Liver (tissue), 9 donors: ENCODE results near the gene LHFPL2. TPM values are rescaled to one million over a fixed set of nuclear protein-coding genes. Genes with fewer than 3 reads are reported as not detected.

Experiments
- DNase-seq: peaks from one replicate; pipeline ENCODE4 v3.0.0-alpha.2; 2017; ENCODE audit warnings: low spot score
- H3K27ac ChIP-seq, 2 donors: one replicate each; pipeline ENCODE4 v1.7.0; 2013; ENCODE audit warnings: inconsistent platforms in 2 of 2, low read length in 2 of 2, control low read depth in 1 of 2, low read depth in 1 of 2, mild to moderate bottlenecking in 1 of 2
- H3K27me3 ChIP-seq, 4 donors: one replicate each; pipeline versions ENCODE4 v1.6.1 to v1.7.0; 2013; ENCODE audit warnings: low read length in 3 of 4, inconsistent platforms in 1 of 4, mild to moderate bottlenecking in 1 of 4, moderate library complexity in 1 of 4; ENCODE audit not compliant: control insufficient read depth in 4 of 4, insufficient read depth in 4 of 4
- H3K36me3 ChIP-seq, 4 donors: one replicate each; pipeline versions ENCODE4 v1.6.1 to v1.7.0; 2013; ENCODE audit warnings: low read length in 3 of 4, mild to moderate bottlenecking in 3 of 4, low read depth in 1 of 4, moderate library complexity in 1 of 4; ENCODE audit not compliant: control insufficient read depth in 4 of 4, insufficient read depth in 3 of 4
- H3K4me1 ChIP-seq, 4 donors: one replicate each; pipeline versions ENCODE4 v1.6.1 to v1.7.0; 2013; ENCODE audit warnings: low read length in 3 of 4, mild to moderate bottlenecking in 3 of 4, moderate library complexity in 1 of 4; ENCODE audit not compliant: control insufficient read depth in 4 of 4, insufficient read depth in 4 of 4
- H3K4me3 ChIP-seq, 3 donors: one replicate each; pipeline versions ENCODE4 v1.6.1 to v1.7.0; 2013; ENCODE audit warnings: low read length in 3 of 3, control low read depth in 1 of 3, low read depth in 1 of 3, mild to moderate bottlenecking in 1 of 3
- H3K9ac ChIP-seq, 2 donors: one replicate each; pipeline ENCODE4 v1.7.0; 2013; ENCODE audit warnings: low read length in 2 of 2, mild to moderate bottlenecking in 2 of 2, moderate library complexity in 2 of 2, control low read depth in 1 of 2, low read depth in 1 of 2
- H3K9me3 ChIP-seq, 4 donors: one replicate each; pipeline versions ENCODE4 v1.6.1 to v1.7.0; 2013; ENCODE audit warnings: low read length in 3 of 4; ENCODE audit not compliant: control insufficient read depth in 4 of 4
- CTCF ChIP-seq: fragments of 150-350 bp; IDR thresholded peaks from 2 replicates; pipeline ENCODE4 v1.5.1; 2017; ENCODE audit warnings: improper control_type of control experiment, low read depth, low read length; ENCODE audit not compliant: missing input control
- EGR1 ChIP-seq, 2 donors: IDR thresholded peaks; 2 replicates each; pipeline ENCODE4 v1.6.1; 2016 to 2018; ENCODE audit warnings: antibody characterized with exemption in 2 of 2, low read depth in 2 of 2
- FOXA1 ChIP-seq: IDR thresholded peaks from 2 replicates; pipeline ENCODE4 v1.6.1; 2016; ENCODE audit warnings: antibody characterized with exemption
- FOXA2 ChIP-seq: IDR thresholded peaks from 2 replicates; pipeline ENCODE4 v1.6.1; 2016; ENCODE audit warnings: antibody characterized with exemption
- GABPA ChIP-seq, 2 donors: IDR thresholded peaks in 1 of 2; conservative IDR thresholded peaks in 1 of 2; 2 replicates each; pipeline ENCODE4 v1.6.1; 2016; ENCODE audit warnings: antibody characterized with exemption in 2 of 2, mild to moderate bottlenecking in 1 of 2, moderate library complexity in 1 of 2
- HNF4A ChIP-seq, 2 donors: conservative IDR thresholded peaks; 2 replicates each; pipeline ENCODE4 v1.6.1; 2016; ENCODE audit warnings: antibody characterized with exemption in 2 of 2, mild to moderate bottlenecking in 2 of 2
- JUND ChIP-seq, 2 donors: IDR thresholded peaks; 2 replicates each; pipeline ENCODE4 v1.6.1; 2016; ENCODE audit warnings: antibody characterized with exemption in 2 of 2
- MAX ChIP-seq: IDR thresholded peaks from 2 replicates; pipeline ENCODE4 v1.6.1; 2016; ENCODE audit warnings: antibody characterized with exemption
- NR2F2 ChIP-seq: IDR thresholded peaks from 2 replicates; pipeline ENCODE4 v1.6.1; 2016; ENCODE audit warnings: antibody characterized with exemption
- RAD21 ChIP-seq, 2 donors: IDR thresholded peaks; 2 replicates each; pipeline ENCODE4 v1.6.1; 2016; ENCODE audit warnings: antibody characterized with exemption in 2 of 2, mild to moderate bottlenecking in 2 of 2
- REST ChIP-seq: IDR thresholded peaks from 2 replicates; pipeline ENCODE4 v1.6.1; 2016; ENCODE audit warnings: antibody characterized with exemption, mild to moderate bottlenecking
- RXRA ChIP-seq, 2 donors: IDR thresholded peaks; 2 replicates each; pipeline ENCODE4 v1.6.1; 2017 to 2018; ENCODE audit warnings: antibody characterized with exemption in 2 of 2, mild to moderate bottlenecking in 1 of 2
- SP1 ChIP-seq: IDR thresholded peaks from 2 replicates; pipeline ENCODE4 v1.6.1; 2018; ENCODE audit warnings: antibody characterized with exemption, mild to moderate bottlenecking
- TAF1 ChIP-seq: conservative IDR thresholded peaks from 2 replicates; pipeline ENCODE4 v1.6.1; 2016; ENCODE audit warnings: antibody characterized with exemption, mild to moderate bottlenecking
- YY1 ChIP-seq: IDR thresholded peaks from 2 replicates; pipeline ENCODE4 v1.6.1; 2016; ENCODE audit warnings: antibody characterized with exemption, mild to moderate bottlenecking
- ZBTB33 ChIP-seq: IDR thresholded peaks from 2 replicates; pipeline ENCODE4 v1.6.1; 2016; ENCODE audit warnings: antibody characterized with exemption
- WGBS: extraction: QIAGEN DNeasy Blood & Tissue Kit; methylation state at CpG from one replicate; pipeline ENCODE4 v1.1.7; 2013; 5-methylcytosine and 5-hydroxymethylcytosine counted together
- polyA plus RNA-seq, 2 donors: library from polyadenylated mRNA; stranded (reverse) in 1 of 2; unstranded in 1 of 2; fragments of 200-250 nt in 1 of 2; fragments of >200 nt in 1 of 2; fragmentation: Nextera tagmentation in 1 of 2; extraction: Ambion mirVana in 1 of 2; gene quantifications; one replicate each; pipeline versions ENCODE4 v1.2.1 to v1.2.3, GENCODE V29; 2013 to 2015
- total RNA-seq, 2 donors: library from RNA; depleted of rRNA; stranded (reverse); fragments of >200 nt; gene quantifications; one replicate each; pipeline ENCODE4 v1.2.3, GENCODE V29; 2014
- donor health status: healthy.
- donor health status: healthy.
- donor health status: healthy.
- donor health status: healthy.
- donor health status: healthy.

LHFPL2 gene
- total and polyA plus RNA-seq, 4 donors = 1.6 to 9.4 (median 5.6) TPM

- no peaks in the 10 kb centered on the region for H3K36me3 ChIP-seq
- 56% methylated on average over 2 of the region's 2 CpGs for WGBS
- no peak for TF ChIP-seq NR2F2
- no peak for TF ChIP-seq ZBTB33
- TF ChIP-seq JUND (IDR thresholded peaks at IDR 0.05) = no peak
- TF ChIP-seq MAX = no peak
- no peak for TF ChIP-seq EGR1 (IDR thresholded peaks at IDR 0.05; ENCODE audit: low read depth in 2 of 2)
- TF ChIP-seq GABPA (IDR thresholded peaks at IDR 0.05 in 1 of 2, conservative IDR thresholded peaks at IDR 0.05 in 1 of 2) = no peak
- TF ChIP-seq RXRA (IDR thresholded peaks at IDR 0.05) = no peak
- no peak for TF ChIP-seq SP1
- no peak for TF ChIP-seq CTCF
- no peak for TF ChIP-seq FOXA1
- TF ChIP-seq REST = no peak
- TF ChIP-seq YY1 = no peak
- no peak for TF ChIP-seq FOXA2
- no peaks in the 10 kb centered on the region for H3K4me1 ChIP-seq
- H3K4me3 ChIP-seq = no peak overlapping the region
- DNase-seq = no peak
- H3K27me3 ChIP-seq = no peaks in the 10 kb centered on the region
- no peaks in the 10 kb centered on the region for H3K9me3 ChIP-seq
- H3K27ac ChIP-seq = no peak overlapping the region
- H3K9ac ChIP-seq = no peak overlapping the region
Observed at GRCh38 chr5:78521455-78521854, 127.1 kb downstream of the LHFPL2 start.

- H3K9ac ChIP-seq = no peak overlapping the region
- 76% methylated on average over 9 of the region's 9 CpGs for WGBS
- H3K36me3 ChIP-seq = no peaks in the 10 kb centered on the region
- H3K9me3 ChIP-seq = no peaks in the 10 kb centered on the region
- H3K4me1 ChIP-seq = no peaks in the 10 kb centered on the region
- no peaks in the 10 kb centered on the region for H3K27me3 ChIP-seq
- H3K4me3 ChIP-seq = no peak overlapping the region
- H3K27ac ChIP-seq = no peak overlapping the region
- DNase-seq = no peak
- TF ChIP-seq EGR1 (IDR thresholded peaks at IDR 0.05; ENCODE audit: low read depth in 2 of 2) = no peak
- no peak for TF ChIP-seq ZBTB33
- TF ChIP-seq MAX = no peak
- no peak for TF ChIP-seq GABPA (IDR thresholded peaks at IDR 0.05 in 1 of 2, conservative IDR thresholded peaks at IDR 0.05 in 1 of 2)
- no peak for TF ChIP-seq YY1
- TF ChIP-seq HNF4A (conservative IDR thresholded peaks at IDR 0.05) = no peak
- no peak for TF ChIP-seq RAD21 (IDR thresholded peaks at IDR 0.05)
- no peak for TF ChIP-seq RXRA (IDR thresholded peaks at IDR 0.05)
- no peak for TF ChIP-seq TAF1
- TF ChIP-seq FOXA1 = no peak
- TF ChIP-seq FOXA2 = no peak
- no peak for TF ChIP-seq REST
- no peak for TF ChIP-seq NR2F2
Observed at GRCh38 chr5:78519198-78519941, 129.2 kb downstream of the LHFPL2 start.
